Activated CD8-positive, alpha-beta memory T cell treated with anti-CD3 and anti-CD28 coated beads, Interleukin-2, amount 10 ng/mL, durations not matched to agents 7 days and 5 days (primary cell): ENCODE results near the gene SLC39A3. TPM values are rescaled to one million over a fixed set of nuclear protein-coding genes. Genes with fewer than 3 reads are reported as not detected.

Source experiments
- ATAC-seq: fragments of 150-1000 bp; cut with Tn5 transposase; one replicate; pipeline ENCODE4 v1.10.0; 2021; ENCODE audit warnings: moderate library complexity
- CTCF ChIA-PET: fragments of 350-600 bp; sonication (Branson Sonifier 250); formaldehyde crosslinking; loops from one replicate; lab custom pipeline; 2021; ENCODE audit warnings: antibody characterized with exemption; lab: Charles Lee
- DNase-seq: peaks from one replicate; pipeline ENCODE4 v3.0.0-alpha.2; 2020
- H3K27ac Mint-ChIP-seq: one replicate; pipeline ENCODE4 v1.8.0; 2021; ENCODE audit warnings: mild to moderate bottlenecking, mixed read lengths
- H3K27me3 Mint-ChIP-seq: one replicate; pipeline ENCODE4 v1.8.0; 2021; ENCODE audit warnings: mixed read lengths
- H3K36me3 Mint-ChIP-seq: one replicate; pipeline ENCODE4 v1.8.0; 2021; ENCODE audit warnings: mild to moderate bottlenecking, mixed read lengths
- H3K4me1 Mint-ChIP-seq: one replicate; pipeline ENCODE4 v1.8.0; 2021; ENCODE audit warnings: mixed read lengths
- H3K4me3 Mint-ChIP-seq: one replicate; pipeline ENCODE4 v1.8.0; 2021; ENCODE audit warnings: mild to moderate bottlenecking, moderate library complexity, mixed read lengths
- H3K9me3 Mint-ChIP-seq: one replicate; pipeline ENCODE4 v1.8.0; 2022; ENCODE audit warnings: low read depth, mixed read lengths
- total RNA-seq, 2 experiments: library from RNA; stranded (reverse); gene quantifications; one replicate each; pipeline ENCODE4 v1.2.3, GENCODE V29; 2021

The SLC39A3 gene
- total RNA-seq, 2 experiments from 2014 or later: 36.9 to 41.3 TPM

DNA sequence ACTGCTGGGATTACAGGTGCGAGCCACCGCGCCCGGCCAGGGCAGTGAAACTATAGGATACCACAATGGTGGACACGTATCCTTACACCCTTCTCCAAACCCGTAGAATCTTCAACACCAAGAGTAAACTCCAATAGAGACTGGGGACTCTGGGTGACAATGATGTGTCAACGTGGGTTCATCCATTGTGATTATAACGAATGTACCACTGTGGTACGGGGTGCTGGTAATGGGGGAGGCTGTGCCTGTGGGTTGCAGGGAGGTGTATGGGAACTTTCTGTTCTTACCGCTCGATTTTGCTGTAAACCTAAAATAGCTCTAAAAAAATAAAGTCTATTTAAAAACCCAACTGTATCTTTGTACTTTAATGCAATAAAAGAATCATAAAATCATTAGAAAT is 49.0 kb downstream of the SLC39A3 start:
- Mint-ChIP-seq H3K36me3 (no peaks in the 10 kb centered on the region), H3K4me1 (no peaks in the 10 kb centered on the region), H3K4me3 (no peak overlapping the region), H3K27me3 (no peaks in the 10 kb centered on the region), H3K9me3 (no peaks in the 10 kb centered on the region), H3K27ac (no peak overlapping the region)
- CTCF ChIA-PET: no interaction called here
- DNase-seq (no peak), ATAC-seq (no peak)

DNA sequence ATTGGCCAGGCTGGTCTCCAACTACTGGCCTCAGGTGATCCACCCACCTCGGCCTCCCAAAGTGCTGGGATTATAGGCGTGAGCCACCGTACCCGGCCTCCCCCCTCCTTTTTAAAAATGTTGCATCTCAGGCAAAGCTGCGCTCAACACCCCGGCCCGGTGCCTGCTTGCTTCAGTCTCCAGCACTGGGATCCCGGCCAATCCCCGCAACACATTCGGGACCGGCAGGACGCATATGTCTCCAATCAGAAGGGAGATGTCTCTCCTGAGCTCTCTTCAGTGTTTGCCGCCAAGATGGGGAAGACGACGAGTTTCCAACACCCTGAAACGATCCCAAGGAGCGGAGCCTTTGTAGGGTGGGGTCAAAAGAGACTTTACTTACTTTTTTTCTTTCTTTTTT is 53.5 kb downstream of the SLC39A3 start:
- Mint-ChIP-seq H3K27ac (no peak overlapping the region), H3K4me3 (no peak overlapping the region), H3K9me3 (no peaks in the 10 kb centered on the region), H3K27me3 (no peaks in the 10 kb centered on the region), H3K36me3 (no peaks in the 10 kb centered on the region), H3K4me1 (no peaks in the 10 kb centered on the region)
- DNase-seq (no peak), ATAC-seq (no peak)
- CTCF ChIA-PET: no interaction called here

DNA sequence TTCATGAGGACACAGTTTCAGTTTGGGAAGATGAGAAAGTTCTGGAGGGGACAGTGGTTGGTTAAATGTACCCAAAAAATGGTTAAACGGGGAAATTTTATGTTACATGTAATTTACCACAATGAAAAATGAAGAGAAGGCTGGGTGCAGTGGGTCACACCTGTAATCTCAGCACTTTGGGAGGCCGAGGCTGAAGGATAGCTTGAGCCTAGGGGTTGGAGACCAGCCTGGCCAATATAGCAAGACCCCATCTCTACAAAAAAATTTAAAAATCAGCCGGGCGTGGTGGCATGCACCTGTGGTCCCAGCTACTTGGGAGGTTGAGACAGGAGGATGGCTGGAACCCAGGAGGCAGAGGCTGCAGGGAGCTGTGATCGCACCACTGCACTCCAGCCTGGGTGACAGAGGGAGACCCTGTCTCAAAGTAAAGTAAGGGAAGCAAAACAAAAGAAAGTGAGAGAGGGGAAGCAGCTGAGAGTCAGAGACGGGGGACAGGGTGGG is 54.6 kb downstream of the SLC39A3 start:
- Mint-ChIP-seq H3K9me3 (no peaks in the 10 kb centered on the region), H3K36me3 (no peaks in the 10 kb centered on the region), H3K27ac (no peak overlapping the region), H3K4me3 (no peak overlapping the region), H3K27me3 (no peaks in the 10 kb centered on the region), H3K4me1 (no peaks in the 10 kb centered on the region)
- DNase-seq (no peak), ATAC-seq (no peak)
- CTCF ChIA-PET: no interaction called here

DNA sequence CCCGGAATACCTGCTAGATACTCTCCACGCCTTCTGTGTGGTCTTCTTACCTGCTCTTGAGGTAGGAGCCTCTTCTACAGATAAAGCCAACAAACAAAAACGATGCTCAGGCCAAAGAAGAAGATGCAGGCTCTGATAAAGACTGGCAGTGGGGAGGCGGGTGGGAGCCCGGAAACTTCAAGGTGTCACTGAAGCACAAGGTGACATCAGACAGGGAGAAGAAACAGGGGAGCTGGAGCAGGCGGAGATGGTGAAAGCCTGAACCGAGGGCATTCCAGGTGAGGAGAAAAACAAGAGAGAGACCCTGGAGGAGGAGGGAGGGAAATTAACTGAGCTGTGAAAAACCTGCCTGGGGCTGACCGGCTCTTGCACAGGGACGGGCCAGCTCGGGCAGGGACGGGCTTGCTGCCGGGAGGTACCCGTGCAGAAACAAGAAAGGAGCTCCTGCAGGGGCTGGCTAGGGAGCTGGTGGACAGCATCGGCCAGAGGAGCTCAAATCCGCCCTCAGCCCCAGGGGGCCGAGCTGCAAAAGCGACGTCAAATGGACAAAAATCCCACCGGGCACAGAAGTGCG is 56.3 kb downstream of the SLC39A3 start:
- ATAC-seq: no peak
- no peaks in the 10 kb centered on the region for H3K36me3 Mint-ChIP-seq
- no peaks in the 10 kb centered on the region for H3K9me3 Mint-ChIP-seq
- H3K27ac Mint-ChIP-seq: no peak overlapping the region
- CTCF ChIA-PET: no interaction called here
- H3K4me3 Mint-ChIP-seq: no peak overlapping the region
- no peaks in the 10 kb centered on the region for H3K4me1 Mint-ChIP-seq
- peaks cover 3% of the 10 kb centered on the region for H3K27me3 Mint-ChIP-seq
- DNase-seq: no peak

Other genes starting within 250 kb of the SLC39A3 start
- gene GNG7, start 37.3 kb downstream of the SLC39A3 start, total RNA-seq: not detected
- gene DIRAS1, start 18.6 kb downstream of the SLC39A3 start, total RNA-seq: not detected
- 10 to 100 TPM; 49.3 to 58.6 TPM for gene SGTA, start 43.3 kb upstream of the SLC39A3 start, total RNA-seq
- 100 to 1,000 TPM; 138 to 139 TPM for gene THOP1, start 45.5 kb upstream of the SLC39A3 start, total RNA-seq
- gene ZNF554, start 79.9 kb upstream of the SLC39A3 start, total RNA-seq: 1 to 10 TPM; 1.1 to 1.6 TPM
- 1 to 10 TPM; 2.5 to 3.1 TPM for gene ZNF555, start 101.5 kb upstream of the SLC39A3 start, total RNA-seq
- not detected for gene ZNF556, start 127.3 kb upstream of the SLC39A3 start, total RNA-seq
- gene ZNF57, start 160.9 kb upstream of the SLC39A3 start, total RNA-seq: 1 to 10 TPM; 4.5 to 4.6 TPM
- gene ZNF77, start 205.0 kb upstream of the SLC39A3 start, total RNA-seq: 1 to 10 TPM; 4.1 to 4.9 TPM
- gene TLE6, start 237.5 kb upstream of the SLC39A3 start, total RNA-seq: 1 to 10 TPM; 1.9 to 3.2 TPM